HEK293T (cell line): ENCODE data around the gene MIGA2.

Experiments used
- CTCF ChIA-PET: fragments of 350-600 bp; formaldehyde crosslinking; extraction: SDS; loops from one replicate; lab custom pipeline; 2021; ENCODE audit warnings: antibody characterized with exemption, inconsistent platforms; lab: Yijun Ruan, JAX
- POLR2A ChIA-PET: fragments of 350-600 bp; formaldehyde crosslinking; extraction: SDS; loops from one replicate; lab custom pipeline; 2020; ENCODE audit warnings: antibody characterized with exemption, inconsistent platforms; lab: Yijun Ruan, JAX
- DNase-seq: peaks from one replicate; pipeline ENCODE4 v3.0.0; 2012; ENCODE audit warnings: mixed read lengths; ENCODE audit errors: extremely low spot score
- ARNT ChIP-seq: fragments of 450-650 bp; IDR thresholded peaks from 2 replicates; pipeline ENCODE4 v1.6.1; 2017; ENCODE audit warnings: mild to moderate bottlenecking
- BHLHE40 ChIP-seq: fragments of 450-650 bp; IDR thresholded peaks from 2 replicates; pipeline ENCODE4 v1.6.1; 2016; ENCODE audit warnings: mild to moderate bottlenecking, moderate library complexity, borderline replicate concordance
- CTBP1 ChIP-seq: fragments of 450-650 bp; IDR thresholded peaks from 2 replicates; pipeline ENCODE4 v1.6.1; 2016; ENCODE audit warnings: borderline replicate concordance
- ELF4 ChIP-seq: fragments of 450-650 bp; IDR thresholded peaks from 2 replicates; pipeline ENCODE4 v1.6.1; 2017; ENCODE audit warnings: antibody characterized with exemption
- FOXA1 ChIP-seq: fragments of 450-650 bp; IDR thresholded peaks from 2 replicates; pipeline ENCODE4 v1.6.1; 2016; ENCODE audit warnings: mild to moderate bottlenecking
- FOXK2 ChIP-seq: fragments of 450-650 bp; IDR thresholded peaks from 2 replicates; pipeline ENCODE4 v1.6.1; 2016; ENCODE audit warnings: mild to moderate bottlenecking
- FOXM1 ChIP-seq: fragments of 450-650 bp; IDR thresholded peaks from 2 replicates; pipeline ENCODE4 v1.6.1; 2017; ENCODE audit warnings: mild to moderate bottlenecking, borderline replicate concordance
- HDGF ChIP-seq: fragments of 450-650 bp; IDR thresholded peaks from 2 replicates; pipeline ENCODE4 v1.6.1; 2017; ENCODE audit warnings: antibody characterized with exemption, borderline replicate concordance
- L3MBTL2 ChIP-seq: fragments of 450-650 bp; conservative IDR thresholded peaks from 2 replicates; pipeline ENCODE4 v1.6.1; 2016; ENCODE audit warnings: mild to moderate bottlenecking
- LEF1 ChIP-seq: fragments of 450-650 bp; IDR thresholded peaks from 2 replicates; pipeline ENCODE4 v1.6.1; 2017; ENCODE audit warnings: mild to moderate bottlenecking, borderline replicate concordance
- NFRKB ChIP-seq: fragments of 450-650 bp; IDR thresholded peaks from 2 replicates; pipeline ENCODE4 v1.6.1; 2016; ENCODE audit warnings: mild to moderate bottlenecking, moderate library complexity
- SP1 ChIP-seq: fragments of 450-650 bp; IDR thresholded peaks from 2 replicates; pipeline ENCODE4 v1.6.1; 2017
- SUZ12 ChIP-seq: fragments of 450-650 bp; IDR thresholded peaks from 2 replicates; pipeline ENCODE4 v1.6.1; 2016; ENCODE audit warnings: mild to moderate bottlenecking
- TARDBP ChIP-seq: fragments of 450-650 bp; IDR thresholded peaks from 2 replicates; pipeline ENCODE4 v1.6.1; 2016
- ZNF384 ChIP-seq: fragments of 450-650 bp; IDR thresholded peaks from 2 replicates; pipeline ENCODE4 v1.6.1; 2016
- TF ChIP-seq, protein P1 (sequence below): fragments of 450-650 bp; IDR thresholded peaks from 2 replicates; pipeline ENCODE4 v1.6.1; 2016

The MIGA2 gene

GRCh38 chr9:129008469-129008965 is 27.9 kb upstream of the MIGA2 start:
- no peak for TF ChIP-seq TARDBP
- TF ChIP-seq L3MBTL2, result no peak
- TF ChIP-seq FOXK2, result no peak
- TF ChIP-seq ELF4, result no peak
- TF ChIP-seq CTBP1, result no peak
- TF ChIP-seq HDGF, result no peak
- TF ChIP-seq NFRKB, result no peak
- TF ChIP-seq BHLHE40, result no peak
- DNase-seq, result no peak
- ChIA-PET CTCF (no interaction called here), POLR2A (interaction anchor here (0.8 kb wide), 1 partner anchor 190 kb away, joined by 3 read pairs; the partner anchor contains the start of gene ENDOG)

DNA sequence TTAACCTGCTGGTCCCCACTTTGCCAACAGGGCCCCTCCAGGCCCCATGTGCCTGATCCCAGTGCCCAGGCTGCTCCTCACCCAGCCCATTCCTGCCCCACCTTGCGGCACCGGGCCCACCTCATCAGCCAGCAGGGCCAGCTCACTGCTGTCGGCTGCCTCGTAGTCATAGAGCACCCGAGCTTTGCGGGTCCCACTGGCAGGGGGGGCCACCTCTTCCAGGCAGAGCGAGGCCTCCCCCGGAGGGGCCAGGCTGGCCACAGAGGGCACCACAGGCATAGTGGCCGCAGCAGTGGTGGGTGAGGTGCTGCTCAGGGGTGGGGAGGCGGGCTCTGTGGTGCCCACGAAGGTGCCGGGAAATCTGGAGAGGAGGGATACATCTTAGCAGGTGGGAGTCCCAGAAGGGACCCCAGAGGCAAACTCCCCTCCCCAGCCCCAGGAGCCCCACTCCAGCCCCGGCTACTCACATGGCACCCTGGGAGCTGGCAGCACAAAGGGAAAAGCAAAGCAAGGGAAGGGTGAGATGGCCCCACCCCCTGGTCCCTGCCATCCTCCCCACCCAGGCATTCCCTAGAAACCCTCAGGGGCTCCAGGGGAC is 27.3 kb upstream of the MIGA2 start:
- ChIA-PET POLR2A (no interaction called here), CTCF (no interaction called here)
- no peak for TF ChIP-seq LEF1
- no peak for DNase-seq

DNA sequence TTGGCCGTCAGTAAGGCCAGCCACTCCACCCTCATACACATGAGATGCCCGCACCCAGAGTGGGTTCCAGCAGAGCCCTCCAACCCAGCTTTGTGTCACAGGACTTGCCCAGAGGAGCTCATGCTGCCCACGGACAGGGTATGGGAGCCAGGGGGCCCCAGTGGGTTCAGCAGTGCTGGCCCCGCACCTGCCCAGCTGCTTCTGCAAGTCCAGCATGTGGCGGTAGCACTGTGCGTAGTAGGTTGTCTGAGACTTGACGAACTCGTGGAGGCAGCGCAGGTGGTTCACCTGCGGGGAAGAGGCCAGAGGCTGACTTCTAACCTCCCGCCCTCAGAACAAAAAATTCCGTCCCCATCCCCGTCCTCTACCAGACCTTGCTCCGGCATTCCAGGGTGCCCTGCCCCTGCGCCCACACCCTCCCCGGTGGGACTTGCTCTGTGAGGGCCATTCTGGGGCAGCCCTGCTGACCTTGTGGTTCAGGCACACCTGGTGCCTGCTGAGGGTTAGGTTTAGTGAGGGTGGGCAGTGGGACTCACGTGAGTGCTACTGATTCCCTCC is 26.8 kb upstream of the MIGA2 start:
- ChIA-PET CTCF (no interaction called here), POLR2A (no interaction called here)
- DNase-seq, result no peak
- TF ChIP-seq BHLHE40 (no peak), FOXA1 (no peak), HDGF (no peak), LEF1 (no peak), ELF4 (no peak)

- TF ChIP-seq FOXK2 (no peak), TARDBP (no peak), CTBP1 (no peak)
- POLR2A ChIA-PET, result no interaction called here
- CTCF ChIA-PET, result no interaction called here
- no peak for DNase-seq
Observed at GRCh38 chr9:129010267-129010975, 26.0 kb upstream of the MIGA2 start.

- no peak for TF ChIP-seq FOXA1
- no peak for TF ChIP-seq FOXM1
- TF ChIP-seq FOXK2, result no peak
- no peak for TF ChIP-seq HDGF
- TF ChIP-seq L3MBTL2, result no peak
- no peak for TF ChIP-seq SP1
- TF ChIP-seq BHLHE40, result no peak
- TF ChIP-seq, protein P1, sequence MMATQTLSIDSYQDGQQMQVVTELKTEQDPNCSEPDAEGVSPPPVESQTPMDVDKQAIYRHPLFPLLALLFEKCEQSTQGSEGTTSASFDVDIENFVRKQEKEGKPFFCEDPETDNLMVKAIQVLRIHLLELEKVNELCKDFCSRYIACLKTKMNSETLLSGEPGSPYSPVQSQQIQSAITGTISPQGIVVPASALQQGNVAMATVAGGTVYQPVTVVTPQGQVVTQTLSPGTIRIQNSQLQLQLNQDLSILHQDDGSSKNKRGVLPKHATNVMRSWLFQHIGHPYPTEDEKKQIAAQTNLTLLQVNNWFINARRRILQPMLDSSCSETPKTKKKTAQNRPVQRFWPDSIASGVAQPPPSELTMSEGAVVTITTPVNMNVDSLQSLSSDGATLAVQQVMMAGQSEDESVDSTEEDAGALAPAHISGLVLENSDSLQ, result no peak
- no peak for TF ChIP-seq ZNF384
- TF ChIP-seq ARNT, result no peak
- TF ChIP-seq TARDBP, result no peak
- no peak for TF ChIP-seq ELF4
- TF ChIP-seq NFRKB, result no peak
- TF ChIP-seq SUZ12, result no peak
- TF ChIP-seq LEF1, result no peak
- no peak for TF ChIP-seq CTBP1
- DNase-seq, result no peak
- ChIA-PET CTCF (no interaction called here), POLR2A (no interaction called here)
Observed at GRCh38 chr9:129011170-129011569, 25.3 kb upstream of the MIGA2 start.

GRCh38 chr9:129011761-129012181 is 24.7 kb upstream of the MIGA2 start:
- CTCF ChIA-PET, result no interaction called here
- POLR2A ChIA-PET, result no interaction called here

More at GRCh38 chr9:129011761-129012181, 24.7 kb upstream of the MIGA2 start:
- TF ChIP-seq SUZ12 (no peak), ARNT (no peak), TARDBP (no peak), NFRKB (no peak), FOXA1 (no peak), BHLHE40 (no peak), ZNF384 (no peak), ELF4 (no peak), FOXM1 (no peak), HDGF (no peak), CTBP1 (no peak), LEF1 (no peak), L3MBTL2 (no peak), SP1 (no peak), FOXK2 (no peak)
- TF ChIP-seq, protein P1, result no peak
- no peak for DNase-seq
